COLO829 (cell line): ENCODE results near the gene TM2D3.

Source experiments
- DNase-seq: peaks from one replicate; pipeline ENCODE4 v3.0.0; 2012; ENCODE audit warnings: low spot score

TM2D3 gene

DNA sequence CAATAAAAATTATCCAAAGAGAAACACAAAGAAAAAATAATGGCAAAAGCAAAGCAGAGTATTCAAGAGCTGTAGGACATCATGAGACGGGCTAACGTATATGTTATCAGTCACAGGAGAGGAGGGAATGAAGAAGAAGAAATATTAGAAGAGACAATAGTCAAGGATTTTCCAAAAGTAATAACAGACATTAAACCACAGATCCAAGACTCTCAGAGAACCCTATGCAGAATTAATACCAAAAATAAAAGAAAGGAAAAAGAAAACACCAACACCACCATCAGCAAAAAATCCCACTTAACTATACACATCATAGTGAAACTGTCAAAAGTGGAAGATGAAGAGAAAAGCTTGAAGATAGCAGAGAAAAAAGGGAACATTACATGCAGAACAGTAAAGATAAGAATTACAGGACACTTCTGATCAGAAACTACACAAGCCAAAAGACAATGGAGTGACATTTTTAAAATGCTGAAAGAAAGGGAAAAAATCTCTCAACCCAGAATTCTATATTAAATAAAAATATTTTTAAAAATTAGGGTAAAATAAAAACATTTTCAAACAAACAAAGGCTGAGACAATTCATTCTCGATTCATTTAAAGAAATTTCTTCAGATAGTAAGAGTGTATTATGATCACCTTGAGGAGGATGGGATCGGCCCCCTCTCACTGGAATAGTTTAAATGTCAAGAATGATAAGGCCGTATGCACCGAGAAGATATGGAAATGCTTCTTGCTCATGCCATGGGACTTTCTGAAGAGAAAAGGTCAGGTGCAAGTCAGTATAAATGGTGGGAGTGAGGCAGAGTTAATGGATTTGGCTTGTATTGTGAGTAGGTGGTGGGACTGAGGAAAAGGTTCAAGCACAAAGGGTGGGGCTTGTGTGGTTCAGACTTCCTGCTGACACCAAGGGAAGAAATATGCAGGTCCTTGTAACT is 28.5 kb downstream of the TM2D3 start:
- no peak for DNase-seq

DNA sequence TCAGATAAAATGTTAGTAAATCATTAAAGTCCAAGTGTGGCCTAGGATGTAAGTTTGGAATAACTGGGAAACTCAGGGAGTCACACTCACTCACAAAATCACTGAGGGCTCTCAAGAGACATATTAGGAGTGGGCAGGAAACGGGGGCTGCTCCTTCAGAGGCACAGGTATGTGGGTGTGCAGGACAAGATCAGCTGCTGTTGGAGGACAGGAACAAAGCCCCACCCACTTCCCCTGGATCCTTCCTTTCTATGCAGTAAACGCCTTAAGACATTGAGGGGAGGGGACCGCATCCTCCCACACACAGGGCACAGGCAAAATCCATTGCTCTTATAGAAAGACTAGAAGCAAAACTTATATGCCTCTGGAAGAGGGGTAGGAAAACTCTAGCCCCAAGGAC is 30.2 kb downstream of the TM2D3 start:
- DNase-seq: no peak

DNA sequence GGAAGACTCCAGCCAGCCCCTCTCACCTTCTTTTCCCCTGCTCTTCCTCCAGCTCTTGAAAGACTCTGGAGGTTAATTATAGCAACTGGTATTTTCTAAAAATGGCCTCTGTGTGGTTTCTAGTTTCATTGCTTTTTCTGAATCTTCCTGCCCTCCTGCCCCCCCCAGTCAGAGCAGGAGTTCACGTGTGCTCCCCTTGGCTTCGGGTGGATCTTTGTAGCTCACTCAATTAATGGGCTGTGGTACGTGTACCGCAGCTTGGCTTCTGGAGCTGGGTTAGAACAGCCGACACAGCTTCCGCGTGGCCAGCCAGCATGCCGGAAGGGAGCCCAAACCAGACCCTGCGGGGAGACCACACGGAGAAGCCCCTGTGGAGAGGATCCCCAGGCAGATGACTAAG is 31.5 kb downstream of the TM2D3 start:
- no peak for DNase-seq

DNA sequence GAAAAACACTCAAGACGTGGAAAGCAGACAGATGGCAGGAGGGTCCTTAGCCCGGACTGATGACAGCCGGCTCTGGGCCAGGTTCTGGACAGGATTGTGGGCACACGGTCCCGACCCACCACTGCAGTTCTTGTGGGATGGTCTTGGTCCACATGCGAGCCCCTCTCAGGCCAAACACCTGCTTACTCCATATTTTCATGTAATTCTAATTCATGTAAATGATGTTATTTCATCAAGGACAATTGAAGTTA is 32.6 kb downstream of the TM2D3 start:
- DNase-seq: no peak

DNA sequence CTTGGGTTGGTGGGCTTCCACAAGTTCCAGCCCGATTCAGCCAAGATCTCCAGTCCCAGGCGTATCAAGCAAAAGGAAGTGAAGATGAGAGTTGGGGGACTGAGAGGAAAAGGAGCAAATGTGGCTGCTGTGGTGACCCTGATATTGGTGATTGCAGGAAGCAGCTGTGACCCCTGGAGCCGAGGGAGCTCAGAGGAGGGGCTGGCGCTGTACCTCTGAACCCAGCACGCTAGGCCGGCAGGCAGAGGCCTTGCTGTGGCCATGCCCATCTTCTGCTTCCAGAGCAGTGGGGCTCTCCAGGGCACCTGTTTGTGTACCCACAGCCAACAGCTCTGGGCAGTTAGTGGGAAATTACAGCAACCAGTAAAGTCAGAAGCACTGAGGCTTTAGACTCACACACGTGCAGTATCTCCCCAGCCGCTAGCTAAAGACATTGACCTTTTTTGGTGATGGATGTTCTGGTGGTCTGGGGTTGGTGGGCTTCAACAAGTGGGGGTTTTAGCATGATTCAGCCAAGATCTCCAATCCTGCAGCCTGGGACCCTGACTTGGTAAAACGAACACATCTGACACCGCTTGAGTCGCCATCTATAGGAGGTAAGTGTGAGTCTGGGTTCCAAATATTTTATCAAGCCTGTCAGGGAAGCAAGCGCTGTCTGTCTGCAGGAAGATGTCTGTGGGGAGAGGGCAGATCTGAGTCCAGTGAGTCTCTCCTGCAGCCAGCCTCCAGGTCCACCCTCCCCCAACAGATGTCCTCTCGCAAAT is 33.1 kb downstream of the TM2D3 start:
- DNase-seq: no peak

DNA sequence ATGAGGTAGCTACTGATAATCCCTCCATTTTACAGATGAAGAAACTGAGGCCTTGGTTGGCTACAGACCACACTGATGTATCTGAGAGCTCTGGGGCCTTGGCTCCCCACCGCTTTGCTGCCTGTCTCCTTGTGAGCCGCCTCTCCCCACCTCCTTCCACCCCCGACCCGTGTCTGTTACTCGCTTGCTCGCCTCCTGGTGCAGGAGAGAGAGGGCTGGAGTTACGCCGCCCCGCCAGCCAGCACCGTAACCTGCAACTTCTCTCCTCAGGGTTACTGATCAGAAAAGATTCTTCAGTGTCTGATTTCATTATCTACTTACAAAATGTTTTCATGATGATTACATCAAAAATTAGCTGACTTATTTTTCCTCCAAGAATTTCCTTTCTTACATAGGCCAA is 34.1 kb downstream of the TM2D3 start:
- no peak for DNase-seq

DNA sequence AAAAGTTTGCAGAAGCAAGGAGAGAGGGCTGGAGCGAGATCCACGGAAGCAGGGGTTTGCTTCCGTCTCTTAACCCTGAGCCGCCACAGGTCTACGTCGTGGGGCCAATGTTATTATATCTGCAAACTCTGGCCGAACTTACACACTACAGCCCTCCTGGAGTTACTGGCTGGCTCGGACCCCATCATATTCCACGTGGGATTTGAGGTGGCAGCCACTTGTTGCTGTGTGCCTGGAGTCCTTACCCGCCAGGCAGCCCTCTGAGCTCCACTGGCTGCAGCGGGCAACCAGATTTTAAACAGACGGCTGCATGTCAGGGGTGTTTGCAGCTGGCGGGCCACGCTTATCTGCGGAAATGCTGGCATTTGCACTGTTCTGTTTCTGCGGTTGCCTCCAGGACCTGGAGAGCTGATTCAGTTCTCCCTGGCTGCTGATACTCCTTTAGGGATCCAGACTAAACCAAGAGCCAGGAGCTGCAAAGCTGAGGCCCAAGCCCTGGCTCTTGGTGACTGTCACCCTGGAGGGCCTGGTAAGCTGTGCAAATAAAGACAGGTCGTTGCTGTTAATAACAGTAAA is 34.7 kb downstream of the TM2D3 start:
- no peak for DNase-seq

DNA sequence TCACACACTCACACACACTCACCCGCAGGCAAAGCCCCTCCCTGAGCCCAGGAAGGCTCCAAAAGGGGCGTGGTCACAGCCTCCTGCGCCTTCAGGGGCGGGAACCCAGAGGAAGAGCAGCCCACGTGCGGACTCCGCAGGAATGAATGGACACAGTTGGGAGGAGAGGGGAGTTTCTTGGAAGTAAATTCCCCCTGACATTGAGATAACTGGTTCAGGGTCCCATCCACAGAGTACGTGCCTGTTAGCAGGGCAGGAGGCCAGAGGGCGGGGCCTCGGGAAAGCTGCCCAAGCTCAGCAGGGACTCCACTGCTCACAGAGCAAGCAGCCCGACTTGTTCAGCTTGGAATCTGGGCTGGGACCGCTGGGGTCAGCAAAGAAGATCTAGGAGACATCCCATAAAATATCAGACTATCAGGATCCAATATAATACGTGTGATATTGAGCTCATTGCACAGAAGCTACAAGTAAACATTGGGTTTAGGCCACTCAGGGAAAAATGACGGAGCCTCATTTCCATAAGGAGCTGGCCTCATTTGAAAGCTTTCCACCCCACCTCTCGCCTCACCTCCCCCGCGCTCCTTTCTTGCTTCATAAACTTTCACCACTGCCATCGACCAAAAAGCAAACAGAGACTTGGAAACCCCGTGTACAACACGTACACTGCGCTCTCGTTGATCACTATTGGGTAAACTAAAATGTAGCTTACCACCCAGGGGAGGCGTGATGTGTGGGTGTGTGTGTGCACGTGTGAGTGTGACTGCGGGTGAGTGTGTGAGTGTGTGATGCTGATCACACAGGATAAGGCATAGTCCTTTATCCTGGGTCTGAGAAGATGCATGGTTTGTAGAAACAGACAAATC is 36.0 kb downstream of the TM2D3 start:
- peak; percentile 18 for DNase-seq

DNA sequence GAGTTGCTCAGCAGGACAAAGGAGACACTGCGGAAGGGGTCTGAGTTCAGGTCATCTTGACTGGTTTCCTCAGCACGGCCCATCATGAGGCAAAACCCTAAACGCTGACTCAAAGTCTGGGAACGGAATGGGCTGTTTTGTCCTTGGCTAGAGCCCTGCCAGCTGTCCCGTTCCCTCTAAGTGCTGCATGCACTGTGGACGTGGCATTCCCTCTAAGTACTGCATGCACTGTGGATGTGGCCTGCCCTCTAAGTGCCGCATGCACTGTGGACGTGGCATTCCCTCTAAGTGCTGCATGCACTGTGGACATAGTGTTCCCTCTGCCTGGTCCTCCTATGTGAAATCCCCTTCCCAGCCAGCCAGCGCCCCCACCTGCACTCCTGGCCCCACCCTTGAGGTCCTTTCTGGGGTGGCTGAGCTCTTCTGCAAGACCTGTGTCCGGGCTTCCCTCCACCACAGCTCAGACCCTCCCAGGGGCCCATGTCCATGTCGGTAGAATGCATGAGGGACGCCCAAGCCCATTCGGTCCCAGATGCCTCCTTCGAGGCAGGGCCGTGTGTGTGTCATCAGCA is 36.7 kb downstream of the TM2D3 start:
- no peak for DNase-seq

DNA sequence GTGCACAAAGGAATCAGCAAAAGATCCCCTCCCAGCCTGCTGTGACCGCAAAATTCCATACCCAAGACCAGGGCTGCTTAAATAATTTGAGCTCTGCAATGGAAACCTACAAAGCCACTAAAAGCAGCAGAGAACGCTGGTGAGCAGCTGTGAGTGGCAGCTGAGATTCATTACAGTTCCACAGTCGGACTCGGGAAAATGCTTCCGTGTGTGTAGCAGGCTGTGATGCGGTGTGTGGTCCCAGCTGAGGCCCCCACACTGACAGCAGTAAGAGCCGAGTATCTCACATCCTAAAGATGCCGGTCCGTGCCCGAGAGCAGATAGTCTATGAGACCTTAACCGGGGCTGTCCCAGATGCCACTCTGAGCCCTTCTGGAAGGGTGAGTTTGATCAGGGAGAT is 37.4 kb downstream of the TM2D3 start:
- DNase-seq: no peak

DNA sequence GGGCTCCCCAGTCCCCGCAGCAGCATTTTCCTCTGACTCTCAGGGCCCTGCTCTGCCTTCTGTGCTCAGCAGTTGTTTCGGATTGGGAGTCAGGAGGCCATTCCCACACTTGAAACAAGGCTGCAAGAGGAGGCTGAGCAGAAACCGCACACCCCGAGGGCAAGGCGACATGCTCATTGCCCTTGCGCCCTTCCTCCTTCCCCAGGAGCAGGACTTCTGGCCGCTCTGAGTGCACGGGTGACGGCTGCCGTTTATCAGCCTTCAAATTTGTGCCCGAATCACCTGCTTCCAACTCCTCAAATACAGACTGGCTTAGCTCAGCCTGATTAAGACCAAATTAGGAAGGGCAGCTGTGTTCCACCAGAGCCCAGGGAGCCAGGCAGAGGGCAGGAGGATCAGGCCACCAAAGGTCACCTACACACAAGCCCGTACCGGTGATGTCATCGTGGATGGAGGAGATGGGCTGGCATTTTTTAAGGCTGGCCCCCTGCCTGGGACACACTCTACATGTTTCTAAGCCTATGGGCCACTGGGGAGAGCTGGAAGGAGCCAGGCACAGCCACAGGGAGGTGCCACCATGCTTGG is 38.1 kb downstream of the TM2D3 start:
- no peak for DNase-seq

DNA sequence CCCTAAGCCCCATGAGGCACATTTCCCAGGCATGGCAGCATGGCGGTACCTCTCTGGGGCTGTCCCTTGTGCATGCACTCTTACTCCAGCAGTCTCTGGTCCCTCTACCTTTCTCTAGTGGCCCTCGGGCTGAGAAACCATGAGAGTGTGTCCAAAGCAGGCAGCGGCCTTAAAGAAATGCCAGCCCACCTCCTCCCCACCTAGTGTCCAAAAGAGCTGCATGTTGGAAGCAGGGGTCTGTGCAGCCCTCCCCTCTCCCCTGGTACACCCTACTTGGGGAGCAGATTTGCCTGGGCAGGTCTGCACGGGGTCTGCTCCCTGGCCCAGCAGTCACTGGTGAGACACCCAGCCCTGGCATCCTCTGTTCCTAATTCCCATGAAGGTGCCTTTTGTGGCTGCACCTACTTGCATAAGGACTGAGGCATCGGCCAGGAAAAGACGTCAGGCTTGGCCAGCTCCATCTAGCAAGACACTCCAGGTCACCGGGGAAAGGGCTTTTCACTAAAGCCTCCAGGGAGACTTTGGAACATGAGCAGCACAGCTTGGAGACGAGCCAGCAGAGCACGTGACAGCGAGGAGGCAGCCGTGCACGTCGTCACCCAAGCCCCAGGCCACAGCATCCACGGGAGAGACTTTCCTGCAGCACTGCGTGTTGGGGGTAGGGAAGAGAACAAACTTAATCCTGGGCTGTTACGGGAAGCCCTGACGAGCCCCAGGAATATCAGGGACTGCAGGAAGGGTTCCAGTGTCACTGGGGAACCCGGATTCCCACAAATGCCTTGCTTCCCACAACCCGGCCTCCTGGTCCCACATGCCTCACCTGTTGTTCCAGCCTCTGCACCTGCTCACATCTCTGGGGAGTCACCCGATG is 38.8 kb downstream of the TM2D3 start:
- DNase-seq: peak; percentile 50

DNA sequence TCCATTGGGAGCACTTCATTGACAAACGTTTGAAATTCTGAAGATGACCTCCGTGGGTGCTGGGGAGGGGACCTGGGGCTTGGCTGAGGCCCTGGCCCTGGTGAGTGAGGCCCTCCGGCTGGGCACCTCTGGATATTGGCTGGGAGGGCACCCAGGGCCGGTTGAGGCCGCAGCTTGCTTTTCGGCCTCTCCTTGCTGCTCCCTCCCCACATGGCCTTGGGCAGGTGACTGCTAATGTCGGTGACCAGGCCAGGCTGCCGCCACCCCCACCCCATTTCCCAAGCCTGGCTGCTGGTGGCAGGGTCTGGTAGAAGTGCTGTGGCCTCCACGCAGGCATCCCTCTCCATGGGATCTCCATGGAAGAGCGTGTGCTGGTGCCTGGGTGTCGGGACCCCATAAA is 39.5 kb downstream of the TM2D3 start:
- DNase-seq: no peak

DNA sequence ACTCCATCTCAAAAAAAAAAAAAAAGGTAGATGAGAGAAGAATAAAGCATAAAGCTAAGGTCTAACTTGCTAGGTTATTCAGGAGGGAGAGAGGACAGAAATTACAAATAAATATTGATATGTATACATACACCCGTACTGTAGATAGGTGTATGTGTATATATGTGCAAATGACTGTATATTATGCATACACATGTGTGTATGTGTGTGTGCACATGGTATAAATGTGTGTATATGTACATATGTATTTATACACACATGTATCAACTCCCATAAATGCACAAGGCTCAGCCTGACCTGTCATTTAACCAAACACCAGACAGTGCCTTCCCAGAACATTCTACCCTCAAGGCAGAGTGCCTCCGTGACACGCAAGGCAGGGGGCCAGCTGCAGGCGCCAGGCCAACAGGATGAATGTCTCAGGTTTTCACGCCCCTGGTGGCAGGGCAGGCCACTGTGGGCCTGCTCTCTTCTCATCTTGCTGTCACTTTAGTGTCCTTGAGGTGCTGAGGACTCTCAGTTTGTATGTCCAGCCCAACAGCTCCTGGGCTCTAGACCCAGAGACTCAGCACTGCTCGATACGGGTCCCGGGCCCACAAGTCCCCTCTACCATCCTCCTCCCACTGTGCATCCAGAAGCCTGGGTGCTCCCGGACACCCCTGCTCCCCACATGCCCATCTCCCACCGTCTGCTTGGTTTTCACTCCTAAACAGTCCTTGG is 40.4 kb downstream of the TM2D3 start:
- DNase-seq: no peak

DNA sequence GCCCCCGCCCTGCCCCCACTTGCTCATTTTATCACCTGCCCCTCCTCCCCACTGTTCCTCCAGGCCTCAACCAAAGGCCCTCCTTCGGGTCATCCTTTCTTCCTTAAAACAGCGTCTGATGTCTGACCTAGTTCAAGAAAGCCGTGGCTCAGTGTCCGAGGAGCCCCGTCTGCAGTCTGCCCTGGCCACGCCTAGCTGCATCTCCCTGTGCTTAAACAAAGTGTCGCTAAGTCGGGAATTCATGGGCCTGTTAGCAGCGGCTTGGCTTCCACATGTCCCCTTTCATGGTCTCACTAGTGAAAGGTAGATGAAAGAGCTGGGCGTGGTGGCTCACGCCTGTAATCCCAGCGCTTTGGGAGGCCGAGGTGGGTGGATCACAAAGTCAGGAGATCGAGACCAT is 41.2 kb downstream of the TM2D3 start:
- no peak for DNase-seq

DNA sequence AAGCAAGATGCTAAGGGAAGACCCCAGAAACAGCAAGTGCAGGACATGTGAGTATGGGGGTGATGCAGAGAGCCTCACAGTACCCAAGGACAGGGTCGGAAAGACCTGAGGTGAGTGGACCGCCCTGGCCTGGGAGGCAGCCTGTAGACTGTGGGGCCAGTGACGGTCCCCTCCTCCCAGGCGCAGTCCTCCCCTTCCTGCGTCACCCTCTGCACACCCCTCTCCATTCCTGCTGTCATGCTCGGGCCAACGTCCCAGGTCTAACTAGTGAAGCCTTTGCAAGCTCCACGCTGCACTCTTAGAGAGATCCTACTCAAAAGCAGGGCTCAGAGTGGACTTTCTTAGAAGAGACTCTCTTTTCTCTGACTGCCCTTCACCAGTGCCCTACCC is 41.6 kb downstream of the TM2D3 start:
- DNase-seq: no peak

DNA sequence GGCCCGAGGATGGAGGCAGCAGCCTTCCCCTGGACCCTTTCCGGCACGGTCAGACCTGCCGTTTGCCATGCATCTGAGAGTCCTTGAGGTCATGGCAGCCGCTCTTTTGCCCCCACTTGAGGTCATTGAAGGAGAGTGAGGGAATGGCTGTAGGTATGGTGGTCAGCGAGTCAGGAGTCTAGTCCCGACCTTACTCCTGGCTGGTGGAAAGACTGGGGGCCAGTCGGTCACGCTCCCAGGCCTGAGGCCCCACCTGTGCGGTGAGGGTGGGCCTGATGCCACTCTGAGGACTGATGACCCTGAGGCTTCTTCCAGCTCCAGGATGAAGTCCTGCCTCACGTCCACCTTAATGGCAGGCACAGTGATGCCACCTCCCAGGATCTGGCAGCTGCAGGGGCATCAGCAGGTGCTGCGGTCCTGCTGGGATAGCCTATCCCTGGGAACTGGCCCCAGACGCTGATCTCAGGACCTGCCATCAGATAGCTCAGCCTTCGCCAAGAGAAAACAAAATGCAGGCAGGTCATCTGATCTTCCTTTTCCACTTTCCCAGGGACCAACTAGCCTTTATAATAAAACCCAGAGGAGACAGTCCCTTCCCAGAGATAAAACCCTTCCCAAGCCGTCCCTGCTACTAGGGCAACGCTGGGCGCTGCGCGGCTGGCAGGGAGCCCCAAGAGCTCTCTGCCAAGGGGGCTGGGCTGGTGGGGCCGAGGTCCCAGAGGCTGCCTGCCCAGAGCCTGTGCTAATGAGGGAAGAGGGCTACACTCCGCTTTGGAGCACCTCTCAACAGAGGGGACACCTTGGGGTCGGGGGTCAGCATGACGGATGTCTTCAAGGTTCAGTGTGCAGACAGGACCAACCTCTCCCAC is 42.2 kb downstream of the TM2D3 start:
- DNase-seq: no peak

DNA sequence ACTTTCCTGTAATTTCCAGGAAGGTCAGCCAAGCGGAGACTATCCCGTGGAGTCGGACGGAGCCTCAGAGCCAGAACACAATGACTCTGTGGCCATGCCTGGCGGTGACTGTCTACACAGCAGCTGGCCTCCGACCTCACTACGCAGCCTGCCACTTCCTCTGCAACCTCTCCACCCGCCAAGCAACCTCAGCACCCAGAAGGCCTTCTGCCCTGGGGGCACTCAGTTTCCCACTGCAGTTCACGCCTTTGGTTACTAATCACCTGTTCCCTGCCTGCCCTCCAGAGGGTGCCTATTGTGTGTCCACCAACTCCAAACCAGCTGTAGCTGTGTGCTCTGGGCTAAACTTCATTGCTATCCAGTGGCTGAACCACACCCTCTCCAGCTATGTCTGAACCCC is 44.0 kb downstream of the TM2D3 start:
- DNase-seq: no peak

DNA sequence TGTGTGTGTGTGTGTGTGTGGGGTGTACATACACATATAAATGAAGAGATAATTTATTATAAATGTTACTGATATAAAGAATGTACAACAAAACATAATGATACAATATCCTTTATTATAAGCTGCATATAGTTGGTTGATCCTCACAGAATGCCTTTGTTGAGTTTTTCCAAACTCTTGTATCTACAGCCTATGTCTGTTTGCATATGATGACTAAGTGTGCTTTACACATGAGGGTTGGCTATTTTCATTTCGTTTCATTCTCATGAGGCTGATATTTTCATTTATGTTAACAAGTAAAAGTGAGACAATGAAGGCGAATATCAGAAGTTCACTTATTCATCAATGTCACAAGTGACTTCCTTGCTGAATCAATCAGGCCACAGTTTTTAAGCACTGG is 45.1 kb downstream of the TM2D3 start:
- DNase-seq: no peak
